NCI-H1048 (cell line): ENCODE measurements around the gene DPH3.

Experiments
- DNase-seq: peaks from one replicate; lab custom pipeline; 2025; lab: John Stamatoyannopoulos, UW

The DPH3 gene

DNA sequence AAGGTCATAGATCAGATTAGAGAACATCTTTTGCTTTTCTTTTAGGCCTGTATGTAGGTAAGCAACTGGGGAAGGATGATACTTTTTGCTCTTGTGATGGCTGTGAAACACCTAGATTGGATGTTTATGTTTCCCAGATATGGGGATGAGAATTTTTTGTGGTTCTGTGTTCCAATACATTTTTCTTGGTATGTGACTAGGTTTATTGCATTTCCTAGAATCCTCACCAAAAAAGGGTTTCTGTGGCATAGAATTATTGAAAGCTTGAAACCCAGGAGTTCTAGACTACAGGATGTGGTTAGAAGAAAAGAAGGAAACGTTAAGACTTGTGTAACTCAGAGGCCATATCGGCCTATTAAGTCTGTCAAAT is 26.1 kb upstream of the DPH3 start:
- no peak for DNase-seq

DNA sequence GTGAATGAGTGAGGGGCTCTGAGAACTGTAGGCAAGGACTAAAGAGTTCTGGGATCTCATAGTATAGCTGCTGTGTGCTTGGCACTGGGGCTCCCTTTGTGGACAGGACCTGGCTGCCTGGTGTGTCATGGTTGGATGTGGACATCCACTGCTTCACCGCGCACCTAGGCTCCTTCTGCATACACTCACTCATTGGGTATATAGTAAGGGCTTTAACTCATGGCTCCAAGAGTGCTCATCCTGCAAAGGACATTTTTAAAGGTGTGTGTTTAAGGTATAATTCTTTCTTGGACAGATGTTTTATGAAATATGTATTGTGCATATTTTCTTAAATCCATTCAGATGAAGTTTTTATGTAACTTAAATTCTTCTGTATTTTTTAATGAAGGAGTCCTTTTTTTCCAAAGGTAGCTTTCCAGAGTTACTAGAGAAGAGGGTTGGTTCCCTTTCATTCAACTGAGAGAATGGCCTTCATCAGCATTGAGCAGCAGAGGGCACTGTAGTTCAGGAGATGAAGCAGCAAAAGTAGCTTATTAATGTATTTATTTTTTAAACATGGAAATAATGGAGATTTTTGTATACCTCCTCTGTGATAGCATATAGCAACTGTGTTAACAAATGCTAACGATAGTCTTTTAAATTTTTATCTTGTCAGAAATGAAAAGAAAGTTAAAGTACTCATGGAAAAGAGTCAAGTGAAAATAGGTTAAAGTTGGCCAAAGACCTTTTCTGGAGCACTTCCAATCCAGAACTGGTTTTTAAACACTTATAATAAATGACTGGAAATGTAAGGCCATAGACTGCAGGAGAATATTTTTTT is 25.5 kb upstream of the DPH3 start:
- DNase-seq: no peak

DNA sequence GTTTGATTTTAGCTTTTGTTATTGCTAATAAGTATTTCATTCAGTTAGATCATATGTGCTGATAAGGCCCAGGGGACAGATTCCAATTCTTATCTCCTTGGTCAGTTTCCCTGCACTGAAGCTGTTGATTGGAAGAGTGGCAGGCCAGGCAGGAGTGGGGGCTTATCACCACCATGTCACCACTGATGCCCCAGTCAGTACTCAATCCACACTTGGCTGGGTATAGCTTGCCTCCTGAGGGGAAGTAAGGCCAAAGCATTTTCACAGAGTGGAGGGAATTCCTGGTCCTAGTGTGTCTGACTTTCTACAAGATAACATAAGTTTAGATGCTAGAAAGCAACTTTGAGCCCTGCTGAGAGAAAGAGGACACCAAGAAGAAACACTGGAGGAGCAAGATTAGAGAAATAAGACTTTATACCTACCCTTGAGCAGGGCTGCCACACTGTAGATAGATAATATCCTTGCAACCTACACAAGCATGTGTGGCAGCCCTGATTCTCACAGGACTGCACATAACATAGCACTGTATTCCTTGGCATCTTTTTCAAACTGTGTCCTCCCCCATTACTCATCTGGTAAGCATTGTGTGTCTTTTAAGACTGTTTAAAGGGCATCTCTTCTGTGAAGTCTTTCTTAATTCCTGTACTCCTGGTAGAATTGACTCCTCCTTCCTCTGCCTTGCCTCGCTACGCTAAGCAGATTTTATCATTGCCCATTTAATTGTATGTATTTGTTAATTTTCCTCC is 24.6 kb upstream of the DPH3 start:
- no peak for DNase-seq

DNA sequence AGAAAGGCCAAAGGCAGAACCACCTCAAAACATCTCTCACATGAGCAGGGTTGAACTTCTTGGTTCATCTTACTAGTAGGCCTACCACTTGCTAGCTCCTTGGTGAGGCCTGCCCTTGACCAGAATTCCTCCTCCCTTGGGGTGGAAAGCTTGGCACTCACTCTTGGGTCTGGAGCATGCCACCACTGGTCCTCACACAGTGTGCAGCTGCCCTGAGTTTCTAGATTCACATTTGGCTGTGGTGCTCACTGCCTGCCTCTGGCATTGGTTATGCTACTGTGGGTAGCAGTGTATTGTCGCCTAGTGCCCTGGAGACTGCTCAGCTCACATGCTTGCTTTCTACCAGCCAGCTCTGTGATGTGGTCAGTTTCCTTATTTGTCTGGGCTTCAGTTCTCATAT is 23.9 kb upstream of the DPH3 start:
- DNase-seq: no peak

DNA sequence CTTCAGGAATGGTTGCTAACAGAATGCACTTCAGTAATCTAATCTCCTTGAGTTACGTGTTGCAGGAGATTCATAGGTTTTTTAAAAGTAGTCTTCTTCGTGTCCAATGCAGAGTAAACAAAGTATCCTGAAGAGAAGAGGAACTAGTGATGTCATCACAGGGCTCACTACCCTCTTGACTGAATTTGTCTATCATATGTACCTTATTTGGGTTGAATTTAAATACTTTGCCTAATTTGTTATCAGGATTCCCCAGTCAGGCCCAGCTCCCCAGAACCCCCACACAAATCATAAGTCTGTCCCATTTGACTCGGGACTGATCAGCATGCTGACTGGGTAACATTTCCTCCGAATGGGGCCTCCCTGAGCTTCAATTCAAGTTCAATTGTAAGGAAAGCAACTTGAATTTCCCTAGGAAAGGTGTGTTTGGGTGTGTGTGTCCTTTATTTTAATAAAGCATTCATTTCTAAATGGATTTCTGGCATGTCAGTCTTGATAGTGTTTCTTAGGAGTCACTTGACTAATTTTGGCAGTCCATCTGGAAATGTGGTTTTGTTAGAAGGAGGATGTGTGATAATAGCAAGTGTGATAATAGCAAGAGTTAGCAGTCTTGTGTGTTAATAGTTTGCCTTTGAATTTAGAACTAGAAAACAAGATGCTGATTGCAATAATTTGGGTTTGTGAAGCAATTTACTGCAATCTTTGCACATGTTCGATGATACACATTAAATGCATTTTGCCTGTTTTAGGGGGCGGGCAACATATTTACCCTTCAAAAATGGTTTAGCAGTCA is 22.2 kb upstream of the DPH3 start:
- DNase-seq: no peak

DNA sequence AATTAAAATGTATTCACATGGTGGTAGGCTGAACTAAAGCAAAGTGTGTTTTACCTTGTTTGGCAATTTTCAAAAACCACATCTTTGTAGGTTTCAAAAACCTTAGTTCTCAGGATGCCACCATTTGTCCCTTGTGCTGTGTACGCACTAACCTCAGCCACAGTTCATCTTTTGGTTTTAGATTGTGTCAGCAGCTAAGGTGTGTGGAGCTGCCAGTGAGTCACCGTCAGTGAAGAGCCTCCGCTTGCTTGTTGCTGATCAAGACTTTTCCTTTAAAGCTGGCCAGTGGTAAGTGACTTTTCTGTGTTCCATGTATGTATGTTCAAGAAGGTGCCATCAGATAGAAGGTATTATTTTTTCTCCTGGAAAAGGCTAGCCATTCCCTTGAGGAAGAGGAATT is 21.4 kb upstream of the DPH3 start:
- DNase-seq: no peak

DNA sequence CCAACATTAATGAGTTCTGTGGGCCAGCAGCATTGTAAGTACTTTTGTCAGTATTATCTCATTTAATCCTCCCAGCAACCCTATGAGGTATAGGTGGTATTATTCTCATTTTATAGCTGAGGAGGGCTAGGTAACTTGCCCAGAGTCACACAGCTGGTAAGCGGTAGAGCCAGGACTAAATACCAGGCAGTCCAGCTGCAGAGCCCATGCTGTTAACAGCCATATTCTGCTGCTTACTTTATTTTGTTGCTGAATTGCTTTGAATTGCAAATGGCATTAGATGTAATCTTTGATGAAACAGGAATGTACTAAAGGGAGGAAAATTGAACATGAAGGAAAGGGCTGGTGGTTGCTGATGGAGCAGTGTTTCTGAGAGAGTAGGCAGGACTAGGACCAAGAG is 19.9 kb upstream of the DPH3 start:
- no peak for DNase-seq

DNA sequence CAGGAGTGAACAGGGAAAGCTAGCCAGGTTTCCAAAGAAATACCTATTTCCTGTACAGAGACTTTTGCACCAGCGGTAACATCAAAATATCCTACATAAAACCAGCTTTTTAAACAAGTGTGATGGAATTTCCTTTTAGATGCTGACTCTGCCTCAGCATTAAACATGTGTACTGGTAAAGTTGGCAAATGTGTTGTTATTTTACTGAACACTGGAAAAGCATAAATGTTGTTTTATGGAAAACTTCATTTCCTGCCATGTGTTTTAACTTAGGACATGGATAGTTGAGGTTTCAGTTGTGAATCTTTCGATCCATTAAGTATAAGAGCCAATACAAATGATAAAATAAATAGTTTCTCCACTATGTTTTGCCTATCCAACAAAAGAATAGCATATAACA is 15.9 kb upstream of the DPH3 start:
- DNase-seq: no peak

DNA sequence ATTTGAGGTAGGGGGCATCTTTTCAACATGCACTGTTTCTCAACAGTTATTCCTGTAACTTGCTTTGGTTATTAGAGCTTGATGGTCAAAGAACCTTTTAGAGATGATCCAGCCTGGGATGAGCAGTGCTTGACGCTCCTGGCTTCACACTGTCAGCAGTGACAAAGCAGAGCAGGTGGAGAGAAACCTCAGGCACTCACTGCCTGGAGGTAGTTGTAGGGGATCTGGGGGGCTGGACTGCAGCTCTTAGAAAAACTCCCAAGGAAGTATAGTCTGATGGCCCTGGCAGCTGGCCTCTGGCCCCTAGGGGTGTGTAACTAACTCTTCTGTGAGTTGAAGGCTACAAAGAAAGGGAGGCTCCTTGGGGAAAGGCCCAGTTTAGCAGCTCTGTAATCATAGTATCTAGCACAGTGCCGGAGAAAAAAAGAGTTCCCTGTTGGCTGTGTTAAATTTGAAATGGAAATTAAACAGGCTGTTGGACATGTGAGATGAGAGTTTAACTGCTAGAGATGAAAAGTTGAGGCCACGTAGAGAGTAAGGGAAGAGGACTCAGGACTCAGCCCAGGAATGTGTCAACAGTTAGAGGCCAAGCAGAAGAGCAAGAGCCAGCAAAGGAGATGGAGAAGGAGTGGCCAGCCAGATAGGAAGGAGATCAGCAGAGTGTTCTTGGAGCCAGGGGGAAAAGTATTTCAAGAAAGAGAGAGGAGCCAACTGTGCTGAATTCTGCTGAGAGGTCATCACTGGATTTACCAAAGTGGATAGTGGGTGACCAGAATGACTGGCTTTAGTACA is 14.5 kb upstream of the DPH3 start:
- no peak for DNase-seq

DNA sequence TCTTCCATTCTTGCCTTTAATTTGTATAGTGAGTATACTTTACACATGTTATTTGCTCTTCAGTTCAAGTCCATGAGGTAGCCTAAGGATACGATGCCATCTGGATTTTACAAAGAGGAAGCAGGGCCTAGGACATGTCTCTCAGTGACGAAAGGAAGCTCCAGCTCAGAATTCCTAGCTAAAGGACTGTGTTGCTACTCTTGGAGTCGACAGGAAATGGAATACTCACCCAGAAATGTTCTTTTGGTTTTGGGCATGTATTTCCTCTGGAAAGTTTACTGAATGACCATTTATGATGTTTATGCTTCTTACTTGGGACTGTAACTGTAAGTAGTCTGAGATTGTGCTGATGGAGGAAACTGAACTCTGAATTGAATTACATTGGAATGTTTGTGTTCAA is 12.7 kb upstream of the DPH3 start:
- no peak for DNase-seq

DNA sequence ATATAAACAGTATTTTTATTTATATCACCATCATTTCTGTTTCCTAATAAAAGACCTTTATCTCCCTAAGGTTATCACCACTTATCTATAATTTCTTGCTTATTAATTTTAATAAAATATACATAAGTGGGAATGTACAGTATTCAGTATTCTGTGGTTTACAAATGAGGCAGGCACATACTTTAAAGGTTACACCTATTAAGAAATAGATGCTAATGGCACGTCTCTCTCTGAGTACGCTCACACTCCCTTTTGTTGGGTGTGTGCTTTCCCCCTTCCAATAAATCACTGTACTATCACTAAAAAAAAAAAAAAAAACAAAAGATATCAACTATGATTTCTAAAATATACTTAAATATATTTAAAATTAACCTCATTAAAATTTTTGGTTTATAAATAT is 9.1 kb upstream of the DPH3 start:
- DNase-seq: no peak

DNA sequence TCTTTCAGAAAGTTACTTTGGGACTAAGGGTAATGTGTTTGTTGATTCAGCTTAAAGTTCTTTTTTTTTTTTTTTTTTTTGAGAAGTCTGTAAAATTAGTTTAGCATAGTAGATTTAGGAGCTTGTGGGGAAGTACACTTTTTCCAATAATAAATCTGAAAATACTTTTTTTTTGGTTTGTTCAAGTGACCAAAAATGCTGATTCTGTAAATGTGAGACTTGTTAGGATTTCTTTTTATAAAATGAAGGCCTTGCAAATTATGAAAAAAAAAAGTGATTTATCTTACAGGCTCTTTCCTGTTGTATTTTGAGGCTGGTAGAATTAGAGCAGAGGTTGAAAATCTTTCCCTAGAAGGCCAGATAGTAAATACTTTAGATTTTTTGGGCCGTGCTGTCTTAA is 7.8 kb upstream of the DPH3 start:
- no peak for DNase-seq

DNA sequence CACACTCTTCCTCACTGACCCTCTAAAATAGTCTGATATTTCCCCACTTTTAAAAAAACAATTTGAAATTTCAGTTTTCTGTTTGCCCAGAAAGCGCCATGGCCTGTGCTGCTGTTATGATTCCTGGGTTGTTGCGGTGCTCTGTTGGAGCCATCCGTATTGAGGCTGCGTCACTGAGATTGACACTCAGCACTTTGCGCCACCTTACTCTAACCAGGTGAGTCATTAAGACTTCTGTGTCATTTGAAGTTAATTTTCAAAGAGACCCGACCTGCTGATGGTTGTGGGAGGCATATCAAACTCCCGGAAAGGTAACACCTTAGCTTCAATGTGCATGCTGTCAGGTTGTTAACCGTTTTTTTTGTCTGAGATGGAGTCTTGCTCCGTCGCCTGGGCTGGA is 6.1 kb upstream of the DPH3 start:
- no peak for DNase-seq

DNA sequence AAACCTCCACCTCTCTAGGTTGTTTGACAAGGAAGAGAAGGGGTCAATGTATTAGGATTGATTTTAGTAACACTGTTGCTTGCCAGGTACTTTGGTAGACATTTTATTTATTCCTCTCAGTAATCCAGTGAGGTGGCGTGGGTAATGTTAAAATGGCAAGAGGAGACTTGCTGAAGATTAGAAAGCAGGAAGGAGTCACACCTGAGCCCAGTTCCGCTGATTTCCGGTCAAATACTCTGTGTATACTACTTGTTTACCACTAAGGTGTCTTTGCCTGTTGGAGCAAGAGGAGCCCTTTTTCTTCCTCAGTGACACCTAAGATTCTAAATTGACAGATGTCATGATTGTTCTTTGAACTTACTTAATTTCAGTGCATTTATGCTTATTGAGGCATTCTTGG is 2.0 kb upstream of the DPH3 start:
- DNase-seq: no peak

DNA sequence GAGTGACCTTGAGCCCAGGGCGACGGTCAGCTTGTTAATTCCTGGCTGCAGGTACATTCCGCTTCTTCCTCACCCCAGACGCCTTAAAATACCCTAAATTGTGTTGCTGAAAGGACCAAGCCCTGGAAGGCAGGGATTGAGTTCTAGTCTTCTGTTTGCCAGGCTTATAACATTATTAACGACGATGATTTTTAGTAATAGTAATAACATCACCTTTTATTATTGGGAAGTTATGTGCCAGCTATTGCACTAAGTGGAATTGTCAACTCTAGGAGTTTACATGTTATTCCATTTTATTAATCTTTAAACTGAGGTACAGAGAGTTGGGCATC is 678 bp upstream of the DPH3 start:
- no peak for DNase-seq

DNA sequence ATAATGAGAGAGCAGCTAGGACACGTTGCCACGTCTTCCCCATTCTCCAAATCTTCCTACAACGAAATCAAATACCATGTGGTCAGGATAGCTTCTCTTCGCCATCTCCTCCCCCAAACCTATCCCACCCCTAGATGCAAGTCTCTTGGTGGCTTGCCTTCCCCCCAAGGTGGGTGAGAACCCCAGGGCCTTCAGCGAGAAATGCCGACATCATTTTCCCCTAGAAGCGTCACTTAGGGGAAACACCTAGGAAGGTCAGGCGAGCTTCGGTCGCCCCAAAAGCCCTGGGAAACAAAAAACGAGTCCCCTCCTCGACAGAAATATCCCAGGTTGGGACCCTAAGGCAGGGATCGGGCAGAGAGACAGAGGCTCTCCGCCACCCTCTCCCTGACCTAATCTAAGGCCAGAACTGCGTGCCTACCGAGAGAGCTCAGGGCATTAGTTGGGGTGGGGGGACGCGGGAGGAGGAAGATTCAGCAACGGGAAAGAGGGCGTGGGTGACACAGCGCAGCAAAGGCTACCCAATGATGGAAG is 502 bp downstream of the DPH3 start:
- DNase-seq: no peak

DNA sequence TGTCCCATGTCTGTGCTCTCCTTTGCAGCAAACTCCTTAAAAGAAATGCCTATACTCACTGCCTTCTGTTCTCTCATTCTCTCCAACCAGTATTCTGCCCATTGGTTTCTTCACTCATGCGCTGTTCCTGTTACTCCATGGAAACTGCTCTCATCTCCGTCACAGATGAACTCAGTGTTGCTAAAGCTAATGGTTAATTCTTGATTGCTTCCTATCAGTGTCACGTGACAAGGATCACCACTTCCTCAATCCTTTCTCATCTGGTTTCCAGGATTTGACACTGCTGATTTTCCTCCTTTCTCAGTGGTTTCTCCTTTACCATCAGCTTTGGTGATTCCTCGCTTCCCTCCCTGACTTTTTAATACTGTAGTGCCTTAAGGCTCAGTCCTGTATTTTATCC is 2.6 kb downstream of the DPH3 start:
- DNase-seq: no peak

DNA sequence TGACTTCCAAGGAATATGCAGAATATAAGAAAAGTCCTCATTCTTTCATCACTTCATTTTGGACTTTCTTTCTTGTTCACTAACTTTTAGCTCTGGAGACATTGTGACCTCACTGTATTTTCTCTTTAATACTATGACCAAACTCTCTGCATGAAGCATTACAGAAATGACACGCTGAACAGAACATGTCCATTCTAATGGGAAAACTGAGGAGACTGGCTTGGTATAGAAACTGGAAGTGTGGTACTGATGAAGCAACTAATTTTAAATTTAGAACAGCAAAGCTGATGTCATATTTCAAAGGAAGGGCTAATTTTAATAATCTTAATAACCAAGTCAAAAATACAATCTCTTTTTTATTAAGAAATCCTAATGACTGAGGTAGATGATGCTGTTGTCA is 4.7 kb downstream of the DPH3 start:
- DNase-seq: no peak

DNA sequence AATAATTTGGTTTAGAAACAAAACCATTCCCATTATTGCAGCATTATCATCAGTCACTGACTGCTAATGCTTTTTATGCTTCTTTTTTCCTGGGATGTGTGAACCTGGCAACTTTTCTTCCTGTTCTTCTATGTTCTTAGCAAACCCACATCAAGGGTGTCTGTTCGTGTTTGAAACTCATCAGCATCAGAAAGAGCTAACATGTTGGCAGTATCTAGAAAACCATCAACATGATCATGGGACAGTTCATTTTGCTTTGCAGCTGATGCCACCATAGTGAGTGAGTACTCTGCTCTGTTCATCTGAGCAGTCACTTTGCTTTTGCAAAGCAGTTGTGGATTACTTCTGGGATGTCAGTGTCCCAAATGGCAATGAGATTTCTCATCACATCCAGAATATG is 5.9 kb downstream of the DPH3 start:
- DNase-seq: no peak

DNA sequence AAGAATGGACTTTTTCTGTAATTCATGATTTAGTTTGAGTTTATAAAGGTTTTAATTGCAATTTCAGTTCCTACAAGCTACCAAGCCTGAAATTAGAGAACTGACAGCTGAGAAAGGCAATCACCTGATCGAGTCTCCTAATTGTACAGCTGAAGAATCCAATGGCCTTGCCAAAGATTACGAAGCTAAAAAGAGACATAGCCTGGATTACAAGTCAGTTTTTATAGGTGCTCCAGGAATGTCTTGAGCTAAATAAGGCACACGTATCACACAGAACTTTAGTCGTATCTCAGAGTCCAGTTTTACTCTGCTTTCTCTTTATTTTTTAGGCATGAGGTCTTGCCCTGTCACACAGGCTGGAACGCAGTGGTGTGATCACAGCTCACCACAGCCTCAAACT is 6.6 kb downstream of the DPH3 start:
- DNase-seq: no peak

DNA sequence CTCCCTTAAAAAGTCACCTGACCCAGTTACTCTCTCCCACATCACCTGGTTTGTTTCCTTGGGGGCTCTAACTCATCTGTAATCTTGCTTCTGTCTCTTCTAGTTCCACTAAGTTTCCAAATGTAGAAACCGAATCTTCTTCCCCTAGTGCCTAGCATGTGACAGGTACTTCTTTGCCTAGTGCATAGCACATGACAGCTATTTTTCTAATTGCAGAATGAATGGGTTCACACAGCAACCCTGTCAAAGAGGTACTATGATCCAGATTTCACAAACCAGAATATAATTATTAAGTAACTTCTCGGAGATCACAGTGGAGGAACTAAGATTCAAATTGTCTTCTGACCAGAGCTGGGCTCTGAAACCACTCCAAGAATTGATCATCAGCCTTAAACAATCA is 7.4 kb downstream of the DPH3 start:
- no peak for DNase-seq

DNA sequence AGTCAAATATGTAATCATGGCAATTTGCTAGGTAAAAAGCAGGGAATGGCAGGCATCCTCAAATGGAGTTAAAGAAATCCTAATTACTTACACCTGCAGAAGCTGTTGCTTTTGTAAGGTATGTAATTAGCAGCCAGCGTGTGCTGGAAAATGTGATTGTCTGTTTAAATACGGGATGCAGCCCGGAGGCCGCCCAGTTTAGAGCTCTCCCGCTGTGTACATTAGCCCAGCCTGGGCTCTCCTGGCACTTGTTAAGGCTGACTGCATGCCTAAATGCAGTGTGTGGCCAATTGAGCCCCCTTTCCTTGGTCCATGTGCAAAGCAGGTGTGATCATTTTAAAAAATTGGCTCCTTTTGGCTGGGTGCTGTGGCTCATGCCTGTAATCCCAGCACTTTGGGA is 9.0 kb downstream of the DPH3 start:
- DNase-seq: no peak
